ENCODE results near the gene SMYD3.

GRCh38 chr1:246444617-246445016, 62.5 kb downstream of the SMYD3 start:
- TF ChIP-seq EZH2 (IDR thresholded peaks at IDR 0.05; ENCODE audit: low read length, missing control alignments) (no peak), CTCF (conservative IDR thresholded peaks at IDR 0.05 in 1 of 2, IDR thresholded peaks at IDR 0.05 in 1 of 2; ENCODE audit: low read depth in 1 of 2, low read length in 2 of 2) (no peak)
